ENCODE data around the gene CFAP410. TPM values are rescaled to one million over a fixed set of nuclear protein-coding genes. Genes with fewer than 3 reads are reported as not detected.

The CFAP410 gene
- total and polyA plus RNA-seq, 2 of the 4 experiments (the other 2 are of a cell fraction): 3.8 to 10.3 TPM

- Histone ChIP-seq H2AK9ac (replicated peaks; ENCODE audit: low read depth, low read length, poor library complexity) (peak overlapping the region; percentile 81), H4K91ac (ENCODE audit: insufficient read depth, low read depth, low read length) (no peak overlapping the region), H4K20me1 (ENCODE audit: insufficient read depth, low read length) (no peaks in the 10 kb centered on the region), H3K4ac (ENCODE audit: low read depth, low read length) (no peak overlapping the region), H2BK5ac (ENCODE audit: low read depth, low read length, poor library complexity, severe bottlenecking) (no peak overlapping the region), H3K4me2 (ENCODE audit: low read depth, low read length) (no peak overlapping the region), H3K18ac (ENCODE audit: low read depth, low read length) (no peak overlapping the region), H2AFZ (replicated peaks; ENCODE audit: low read length, poor library complexity) (no peak overlapping the region), H3K56ac (ENCODE audit: extremely low read depth, insufficient read depth, low read length) (no peak overlapping the region), H3K79me1 (ENCODE audit: low read depth in 1 of 2, low read length in 2 of 2) (no peaks in the 10 kb centered on the region), H2AK5ac (ENCODE audit: low read depth, low read length) (no peak overlapping the region), H3K4me3 (ENCODE audit: insufficient read depth, low read depth, low read length) (no peak overlapping the region), H3K23ac (ENCODE audit: low read depth, low read length) (no peak overlapping the region), H2BK120ac (ENCODE audit: low read depth, low read length) (no peak overlapping the region), H3K14ac (replicated peaks; ENCODE audit: low read depth, low read length) (no peak overlapping the region), H3K9me3 (ENCODE audit: control insufficient read depth, insufficient read depth, low read length) (no peaks in the 10 kb centered on the region), H2BK15ac (ENCODE audit: low read depth, low read length) (no peak overlapping the region), H2BK20ac (ENCODE audit: low read depth, low read length) (no peak overlapping the region), H3K27me3 (ENCODE audit: control insufficient read depth, insufficient read depth, low read length) (peaks cover 32% of the 10 kb centered on the region; the same call in 1 of the 2 replicates), H3K9ac (ENCODE audit: low read depth, low read length) (no peak overlapping the region), H4K5ac (ENCODE audit: low read depth, low read length) (no peak overlapping the region), H3K4me1 (ENCODE audit: control insufficient read depth, insufficient read depth, low read length) (peaks cover 4% of the 10 kb centered on the region; the same call in 1 of the 2 replicates), H4K8ac (ENCODE audit: low read depth in 2 of 2, low read length in 2 of 2) (no peak overlapping the region), H3K27ac (ENCODE audit: insufficient read depth, low read length) (no peak overlapping the region), H3K9me1 (ENCODE audit: insufficient read depth, low read length) (no peaks in the 10 kb centered on the region), H3K36me3 (ENCODE audit: control insufficient read depth, insufficient read depth, low read length) (no peaks in the 10 kb centered on the region)
- in situ Hi-C loops (cut with MboI; ENCODE audit: low sequenced_read_pairs): no loop called here
- no peak for DNase-seq
- CTCF ChIA-PET: no interaction called here
- 85% methylated on average over 4 of the region's 31 CpGs; no CpG with 5 or more reads in 1 of the 2 experiments for WGBS, 2 experiments (ENCODE audit: extremely low coverage in 2 of 2, insufficient read length in 1 of 2)
- dilution Hi-C loops (cut with HindIII; ENCODE audit: low sequenced_read_pairs, unreplicated experiment): no loop called here
- no peak for ATAC-seq (ENCODE audit: low read depth)
- POLR2A ChIA-PET (ENCODE audit: unreplicated experiment): no interaction called here
- BruUV-seq (replicated peaks): no TSS peak
- intact Hi-C loops (cut with micrococcal nuclease): no loop called here
- TF ChIP-seq RAD21 (IDR thresholded peaks at IDR 0.05; ENCODE audit: low read length) (no peak), BHLHE40 (IDR thresholded peaks at IDR 0.05; ENCODE audit: low read depth, low read length) (no peak), NFE2L2 (IDR thresholded peaks at IDR 0.05; ENCODE audit: low read depth, low read length) (no peak), RCOR1 (IDR thresholded peaks at IDR 0.05; ENCODE audit: insufficient replicate concordance, low read length) (no peak), MXI1 (IDR thresholded peaks at IDR 0.05; ENCODE audit: borderline replicate concordance, low read depth, low read length) (no peak), RFX5 (IDR thresholded peaks at IDR 0.05; ENCODE audit: low read depth, low read length) (no peak), FOS (IDR thresholded peaks at IDR 0.05; ENCODE audit: low read depth, low read length) (no peak), MAZ (IDR thresholded peaks at IDR 0.05; ENCODE audit: borderline replicate concordance, low read depth, low read length) (no peak), CTCF (conservative IDR thresholded peaks at IDR 0.05; ENCODE audit: low read depth, low read length) (no peak), SMC3 (IDR thresholded peaks at IDR 0.05; ENCODE audit: low read depth, low read length) (no peak), ELK1 (IDR thresholded peaks at IDR 0.05; ENCODE audit: borderline replicate concordance, low read depth, low read length) (no peak), CHD1 (IDR thresholded peaks at IDR 0.05; ENCODE audit: low read depth, low read length) (no peak), POLR2A (IDR thresholded peaks at IDR 0.05; ENCODE audit: low read depth, low read length) (no peak), MAFK (IDR thresholded peaks at IDR 0.05; ENCODE audit: low read depth, low read length) (no peak), CEBPB (IDR thresholded peaks at IDR 0.05; ENCODE audit: low read depth, low read length) (no peak)
Observed at GRCh38 chr21:44286716-44287632, 52.2 kb downstream of the CFAP410 start.
